Stimulated activated naive CD8-positive, alpha-beta T cell treated with anti-CD3 and anti-CD28 coated beads, Interleukin-15, Interleukin-2, amounts not matched to agents 100 U/mL and 50 U/mL, for 24 hours (primary cell): Measurements from ENCODE around the gene PPAN.

ENCODE experiments used
- ATAC-seq: fragments of 150-1000 bp; cut with Tn5 transposase; one replicate; pipeline ENCODE4 v1.10.0; 2021
- DNase-seq: peaks from one replicate; pipeline ENCODE4 v3.0.0; 2021

PPAN gene

DNA sequence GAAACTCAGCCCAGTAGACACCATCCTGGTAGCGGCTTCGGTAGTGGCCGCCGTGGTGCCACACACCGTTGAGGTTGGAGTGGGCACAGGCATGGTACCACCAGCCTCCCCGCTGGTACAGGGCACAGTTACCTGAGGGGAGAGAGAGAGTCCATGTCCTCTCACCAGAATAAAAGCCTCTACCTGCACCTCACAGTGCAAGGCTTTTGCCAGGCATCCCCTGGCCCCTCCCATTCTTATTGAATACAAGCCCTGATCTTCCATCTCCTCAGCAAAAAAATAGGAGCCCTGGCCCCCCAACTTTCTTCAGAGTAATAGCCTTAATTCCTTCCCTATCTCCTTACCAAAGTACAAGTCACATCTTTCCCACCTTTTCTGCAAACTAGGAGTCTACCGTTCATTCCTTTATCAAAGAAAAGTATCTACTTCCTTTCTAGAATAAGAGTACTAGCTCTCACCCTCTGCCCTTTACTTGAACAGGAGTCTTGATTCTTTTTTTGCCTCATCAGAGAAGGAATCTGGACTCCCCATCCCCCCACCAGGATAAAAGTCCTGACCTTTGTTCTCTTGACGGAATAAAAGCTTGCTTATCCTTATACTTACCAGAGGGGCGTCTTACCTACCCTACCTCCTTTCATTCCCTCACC, 13.4 kb upstream of the PPAN start:
- DNase-seq (no peak), ATAC-seq (no peak)

DNA sequence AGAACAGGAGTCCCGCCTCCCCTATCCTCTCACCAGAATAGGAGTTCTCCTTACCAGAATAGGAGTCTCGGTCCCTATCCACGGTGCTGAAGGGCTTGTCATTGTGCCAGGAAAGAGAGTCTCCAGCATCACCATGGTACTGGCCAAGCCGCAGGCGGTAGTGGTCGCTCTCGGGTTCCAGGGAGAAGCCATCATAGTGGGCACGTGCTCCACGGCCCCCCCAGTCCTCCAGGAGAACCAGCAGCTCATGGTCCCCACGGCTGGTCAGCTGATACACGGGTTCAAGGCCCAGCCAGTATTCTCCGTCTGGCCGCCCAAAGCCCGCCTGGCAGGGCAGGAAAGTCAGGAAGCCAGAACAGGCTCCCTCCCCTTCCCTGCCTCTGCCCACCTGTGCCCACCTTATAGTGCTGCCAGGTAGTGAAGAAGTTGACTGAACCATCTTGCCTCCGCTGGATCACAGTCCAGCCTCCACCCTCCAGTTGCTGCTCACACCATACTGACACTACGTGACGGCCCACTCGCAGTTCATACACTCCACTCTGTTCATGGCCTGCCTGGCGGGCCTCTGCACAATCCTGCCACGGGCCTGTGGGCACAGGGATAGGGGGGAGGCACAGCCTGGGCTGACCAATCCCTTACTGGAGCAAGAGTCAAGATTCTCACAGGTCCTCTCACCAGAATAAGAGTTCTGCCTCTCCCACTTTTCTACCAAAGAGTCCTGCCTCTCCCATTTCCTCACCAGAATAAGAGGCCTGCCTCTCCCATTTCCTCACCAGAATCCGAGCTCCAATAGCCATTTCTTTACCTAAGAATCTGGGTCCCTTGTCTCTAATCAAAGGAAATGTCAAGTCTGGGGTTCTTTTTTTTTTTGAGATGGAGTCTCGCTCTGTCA, 12.6 kb upstream of the PPAN start:
- DNase-seq (no peak), ATAC-seq (no peak)

DNA sequence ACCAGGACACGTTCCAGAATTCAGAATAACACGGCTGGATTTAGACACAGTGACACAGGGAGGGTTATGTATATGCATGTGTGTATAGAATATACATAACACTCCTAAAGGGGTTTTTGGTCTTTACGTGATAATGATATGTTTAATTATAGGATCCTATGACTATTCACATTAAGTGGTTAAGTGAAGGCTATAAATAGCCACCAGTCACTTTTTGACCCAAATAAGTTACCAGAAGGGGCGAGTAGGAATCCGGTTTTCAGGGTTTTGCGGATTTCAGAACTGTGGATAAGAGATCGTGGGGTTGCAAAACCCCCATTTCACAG, 10.6 kb upstream of the PPAN start:
- DNase-seq (no peak), ATAC-seq (no peak)

DNA sequence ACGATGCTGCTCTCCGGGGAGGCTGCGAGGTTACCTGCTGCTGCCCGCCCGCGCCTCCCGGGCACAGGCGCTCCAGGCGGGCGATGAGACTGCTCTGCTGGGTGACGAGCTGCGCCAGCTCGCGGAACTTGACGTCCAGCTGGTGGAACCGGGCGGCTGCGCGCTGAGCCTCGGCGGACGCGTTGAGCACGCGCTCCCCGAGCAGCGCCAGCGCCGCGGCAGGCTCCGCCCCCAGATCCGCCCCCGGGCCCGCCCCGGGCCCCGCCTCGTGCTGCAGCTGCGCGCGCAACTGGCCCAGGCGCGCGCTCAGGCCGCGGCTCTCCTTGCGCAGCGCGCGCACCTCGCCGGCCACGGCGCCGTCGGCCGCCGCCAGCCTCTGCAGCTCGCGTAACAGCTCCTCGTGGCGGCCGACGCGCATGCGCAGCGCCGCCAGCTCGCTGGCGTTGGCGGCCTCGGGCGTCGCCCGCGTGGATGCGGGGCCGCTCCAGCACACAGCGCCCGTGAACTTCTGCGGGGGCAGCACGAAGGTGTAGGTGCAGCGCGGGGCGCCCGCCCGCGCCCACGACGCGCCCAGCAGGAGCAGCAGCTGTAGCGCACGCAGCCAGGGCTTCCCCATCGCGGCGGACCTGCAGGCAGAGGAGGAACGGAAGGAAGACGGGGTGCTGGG, 10.1 kb upstream of the PPAN start:
- DNase-seq (peak; percentile 93), ATAC-seq (peak; percentile 90)

DNA sequence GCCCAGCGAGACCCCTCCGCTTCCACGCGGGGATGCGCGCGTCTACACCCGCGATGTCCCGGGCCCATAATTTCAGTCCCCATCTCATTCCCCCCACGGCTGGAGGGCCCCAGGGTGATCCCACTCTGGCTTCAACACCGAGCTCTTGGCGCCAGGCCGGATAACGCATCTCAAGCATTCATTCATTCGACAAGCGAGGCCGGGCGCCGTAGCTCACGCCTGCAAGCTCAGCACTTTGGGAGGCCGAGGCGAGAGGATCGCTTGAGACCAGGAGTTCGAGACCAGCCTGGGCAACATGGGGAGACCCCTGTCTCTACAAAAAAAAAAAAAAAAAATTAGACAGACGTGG, 9.6 kb upstream of the PPAN start:
- DNase-seq (no peak), ATAC-seq (no peak)

DNA sequence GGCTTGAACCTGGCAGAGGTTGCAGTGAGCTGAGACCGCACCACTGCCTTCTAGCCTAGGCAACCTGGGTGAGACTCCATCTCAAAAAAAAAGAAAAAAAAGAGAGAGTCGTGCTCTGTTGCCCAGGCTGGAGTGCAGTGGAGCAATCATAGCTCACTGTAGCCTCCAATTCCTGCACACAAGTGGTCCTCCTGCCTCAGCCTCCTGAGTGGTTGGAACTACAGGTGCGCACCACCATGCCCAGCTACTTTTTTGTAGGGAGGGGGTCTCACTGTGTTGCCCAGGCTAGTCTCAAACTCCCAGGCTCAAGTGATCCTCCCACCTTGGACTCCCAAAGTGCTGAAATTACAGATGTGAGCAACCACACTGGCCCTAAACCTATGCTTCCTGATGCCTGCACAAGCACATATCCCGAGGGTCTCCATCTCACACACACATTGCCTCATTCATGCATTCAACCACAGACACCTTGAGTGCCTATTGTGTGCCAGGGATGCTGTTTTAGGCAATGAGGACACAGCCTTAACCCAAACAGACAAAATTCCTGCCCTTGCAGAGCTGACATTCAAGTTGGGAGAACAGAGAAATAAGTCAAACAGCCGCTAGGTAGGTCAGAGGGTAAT, 5.9 kb upstream of the PPAN start:
- DNase-seq (no peak), ATAC-seq (no peak)

DNA sequence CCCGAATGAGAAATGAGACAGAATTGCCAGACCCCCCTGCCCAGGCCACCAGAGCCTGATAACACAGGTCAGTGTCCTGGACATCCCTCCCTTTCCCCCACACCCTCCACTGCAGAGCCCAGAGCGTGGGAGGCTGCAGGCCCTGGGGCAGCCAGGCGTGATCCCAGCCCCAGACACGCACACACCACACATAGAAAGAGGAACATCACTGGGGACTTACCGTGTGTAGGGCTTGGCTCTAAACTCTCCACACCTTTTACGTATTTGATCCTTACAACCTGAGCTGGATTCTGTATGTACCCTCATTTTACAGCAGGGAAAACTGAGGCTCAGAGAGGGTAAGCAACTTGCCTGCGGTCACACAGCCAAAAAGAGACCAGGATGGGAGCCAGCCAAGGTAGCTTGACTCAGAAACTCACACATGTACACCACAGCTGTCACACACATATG, 3.4 kb upstream of the PPAN start:
- no peak for DNase-seq
- no peak for ATAC-seq

DNA sequence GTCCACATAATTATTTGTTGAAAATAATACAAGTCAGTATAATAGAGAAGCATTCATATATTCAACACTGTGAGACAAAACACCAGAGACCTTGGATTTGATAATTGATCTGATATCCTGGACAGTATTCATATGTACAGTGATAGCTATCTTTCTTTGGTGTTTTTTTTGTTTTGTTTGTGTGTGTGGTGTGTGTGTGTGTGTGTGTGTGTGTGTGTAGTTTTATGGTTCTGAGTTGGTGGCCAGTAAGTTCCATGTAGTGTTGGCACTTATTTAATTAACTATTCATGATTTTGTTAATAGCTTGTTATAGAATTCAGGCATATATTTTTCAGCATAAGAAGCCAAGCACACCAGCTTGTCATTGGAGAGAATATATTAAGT, 2.0 kb upstream of the PPAN start:
- no peak for ATAC-seq

DNA sequence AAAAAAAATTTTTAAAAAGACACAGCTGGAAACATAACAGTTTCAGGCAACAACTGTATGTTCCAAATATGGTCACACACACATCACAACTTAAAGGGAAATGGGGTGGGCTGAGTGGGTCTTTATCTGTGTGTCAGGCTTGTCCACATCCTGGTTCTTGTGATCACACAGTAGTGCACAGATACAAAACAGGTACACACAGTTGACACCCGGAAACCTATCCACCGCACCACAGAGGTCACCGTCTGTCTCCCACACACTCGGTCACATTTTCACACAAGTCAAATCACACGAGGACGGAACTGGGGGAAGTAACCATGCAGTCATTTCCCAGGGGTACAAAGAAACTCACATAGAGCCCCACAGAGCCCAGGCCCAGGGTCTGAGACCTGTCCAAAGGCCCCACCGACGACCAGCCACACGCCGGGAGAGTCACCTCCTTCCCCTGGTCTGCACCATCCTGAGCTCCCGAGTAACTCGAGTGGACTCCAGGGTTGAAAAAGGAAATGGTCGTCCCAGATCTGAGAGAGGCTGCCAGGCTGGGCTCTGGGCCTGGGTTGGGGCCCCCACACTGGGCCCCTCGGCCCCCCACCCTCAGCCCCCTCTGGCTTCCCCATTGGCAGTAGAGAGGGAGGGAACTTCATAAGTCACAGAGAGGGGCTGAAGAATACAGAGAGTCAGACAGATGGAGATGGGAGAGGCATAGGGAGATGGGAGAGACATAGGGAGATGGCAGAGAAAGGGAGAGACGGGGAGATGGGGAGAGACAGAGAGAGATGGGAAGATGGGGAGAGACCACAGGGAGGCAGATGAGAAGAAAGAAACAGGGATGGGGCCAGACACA, 1.3 kb upstream of the PPAN start:
- DNase-seq, result peak; percentile 78
- peak; percentile 73 for ATAC-seq

More for the DNA sequence above, 2.0 kb upstream of the PPAN start:
- no peak for DNase-seq

DNA sequence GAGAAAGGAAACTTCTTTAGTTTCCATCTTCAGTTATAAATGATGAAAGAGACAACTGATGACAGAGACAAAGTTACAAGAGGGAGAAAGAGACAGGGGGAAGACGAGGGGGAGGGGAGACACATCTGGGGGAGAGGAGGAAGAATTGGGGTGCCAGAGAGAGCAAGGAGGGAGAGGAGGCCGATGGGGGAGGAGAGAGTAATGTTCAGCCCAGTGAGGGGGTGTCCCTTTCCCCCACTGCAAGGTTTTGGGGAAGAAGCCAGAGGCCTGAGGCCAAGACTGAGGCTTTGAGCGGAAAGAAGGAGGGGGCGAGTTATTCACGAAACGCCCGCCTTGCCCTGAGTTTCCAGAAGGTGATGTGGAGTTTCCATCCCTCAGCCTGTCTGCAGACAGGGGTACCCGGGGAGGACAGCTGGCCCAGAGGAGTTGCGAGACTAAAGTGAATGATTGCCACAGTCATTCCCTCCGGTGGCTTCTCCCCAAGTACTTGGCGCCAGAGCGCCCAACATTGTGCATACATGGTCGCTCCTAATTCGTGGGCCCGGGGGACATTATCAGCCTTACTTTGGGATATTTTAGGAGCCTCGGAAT, 558 bp upstream of the PPAN start:
- ATAC-seq, result peak; percentile 53
- peak; percentile 86 for DNase-seq

DNA sequence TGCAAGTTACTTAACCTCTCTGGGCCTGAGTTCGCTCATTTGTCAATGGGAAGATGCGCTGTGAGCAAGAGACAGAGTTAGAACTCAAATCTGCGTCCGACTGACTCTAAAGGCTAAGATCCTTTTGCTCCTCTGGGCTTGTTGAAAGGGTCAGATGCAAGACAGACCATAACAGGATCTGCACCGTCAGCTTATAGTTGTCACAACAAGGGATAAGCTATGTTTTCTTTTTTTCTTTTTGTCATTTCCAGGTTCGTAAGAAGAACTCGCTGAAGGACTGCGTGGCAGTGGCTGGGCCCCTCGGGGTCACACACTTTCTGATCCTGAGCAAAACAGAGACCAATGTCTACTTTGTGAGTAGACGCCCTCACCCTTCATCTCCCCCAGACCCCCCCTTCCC, 1.1 kb downstream of the PPAN start:
- DNase-seq, result no peak
- no peak for ATAC-seq

DNA sequence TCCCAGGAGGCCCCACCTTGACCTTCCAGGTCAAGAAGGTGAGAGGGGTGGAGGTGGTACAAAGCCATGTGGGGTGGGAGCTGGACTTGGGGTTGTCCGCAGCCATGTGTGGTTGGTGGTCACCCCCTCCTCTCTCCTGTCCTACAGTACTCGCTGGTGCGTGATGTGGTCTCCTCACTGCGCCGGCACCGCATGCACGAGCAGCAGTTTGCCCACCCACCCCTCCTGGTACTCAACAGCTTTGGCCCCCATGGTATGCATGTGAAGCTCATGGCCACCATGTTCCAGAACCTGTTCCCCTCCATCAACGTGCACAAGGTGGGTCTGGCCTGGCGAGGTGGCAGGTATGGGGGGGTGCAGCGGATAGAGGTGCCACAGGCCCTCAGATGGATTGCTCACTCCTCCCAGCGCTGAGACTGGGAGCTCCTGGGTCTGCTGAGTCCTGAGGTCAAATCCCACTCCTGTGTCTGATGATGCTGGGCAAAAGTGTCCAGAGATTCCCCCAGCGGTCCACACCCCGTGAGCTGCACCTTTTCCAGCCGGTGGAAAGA, 1.7 kb downstream of the PPAN start:
- DNase-seq, result no peak
- no peak for ATAC-seq

DNA sequence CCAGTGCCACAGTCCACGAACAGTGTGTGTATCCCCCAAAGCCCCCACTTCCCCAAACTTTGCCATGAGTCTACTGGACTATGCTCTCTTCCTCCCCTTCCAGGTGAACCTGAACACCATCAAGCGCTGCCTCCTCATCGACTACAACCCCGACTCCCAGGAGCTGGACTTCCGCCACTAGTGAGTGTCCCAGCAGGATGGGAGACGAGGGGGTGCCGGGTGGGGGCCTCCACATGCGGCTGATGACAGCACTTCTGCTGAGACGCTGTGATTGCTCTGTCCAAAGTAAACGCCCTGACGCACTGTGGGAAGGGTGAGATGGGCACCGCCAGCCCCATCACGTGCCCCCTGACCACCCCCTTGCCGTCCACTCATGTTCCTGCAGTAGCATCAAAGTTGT, 3.4 kb downstream of the PPAN start:
- no peak for ATAC-seq
- DNase-seq, result no peak

DNA sequence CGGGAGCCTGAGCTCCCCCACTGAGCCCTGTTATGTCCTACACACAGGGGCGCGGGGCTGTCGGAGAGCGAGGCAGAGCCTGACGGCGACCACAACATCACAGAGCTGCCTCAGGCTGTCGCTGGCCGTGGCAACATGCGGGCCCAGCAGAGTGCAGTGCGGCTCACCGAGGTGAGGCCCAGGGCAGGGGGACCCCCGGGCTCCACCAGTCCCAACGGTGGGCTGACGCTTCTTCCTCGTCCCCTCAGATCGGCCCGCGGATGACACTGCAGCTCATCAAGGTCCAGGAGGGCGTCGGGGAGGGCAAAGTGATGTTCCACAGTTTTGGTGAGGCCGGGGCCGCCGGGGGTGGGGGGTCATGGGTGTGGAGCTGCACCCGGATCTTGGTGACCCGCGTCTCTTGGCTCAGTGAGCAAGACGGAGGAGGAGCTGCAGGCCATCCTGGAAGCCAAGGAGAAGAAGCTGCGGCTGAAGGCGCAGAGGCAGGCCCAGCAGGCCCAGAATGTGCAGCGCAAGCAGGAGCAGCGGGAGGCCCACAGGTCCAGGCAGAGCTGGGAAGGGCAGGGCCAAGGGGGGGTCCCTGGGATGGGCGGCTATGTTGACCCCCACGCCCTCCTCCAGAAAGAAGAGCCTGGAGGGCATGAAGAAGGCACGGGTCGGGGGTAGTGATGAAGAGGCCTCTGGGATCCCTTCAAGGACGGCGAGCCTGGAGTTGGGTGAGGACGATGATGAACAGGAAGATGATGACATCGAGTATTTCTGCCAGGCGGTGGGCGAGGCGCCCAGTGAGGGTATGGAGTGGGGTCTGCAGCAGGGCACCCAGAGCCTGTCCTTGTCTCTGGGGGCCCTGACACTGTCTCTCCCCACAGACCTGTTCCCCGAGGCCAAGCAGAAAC, 4.2 kb downstream of the PPAN start:
- ATAC-seq (no peak), DNase-seq (no peak)

DNA sequence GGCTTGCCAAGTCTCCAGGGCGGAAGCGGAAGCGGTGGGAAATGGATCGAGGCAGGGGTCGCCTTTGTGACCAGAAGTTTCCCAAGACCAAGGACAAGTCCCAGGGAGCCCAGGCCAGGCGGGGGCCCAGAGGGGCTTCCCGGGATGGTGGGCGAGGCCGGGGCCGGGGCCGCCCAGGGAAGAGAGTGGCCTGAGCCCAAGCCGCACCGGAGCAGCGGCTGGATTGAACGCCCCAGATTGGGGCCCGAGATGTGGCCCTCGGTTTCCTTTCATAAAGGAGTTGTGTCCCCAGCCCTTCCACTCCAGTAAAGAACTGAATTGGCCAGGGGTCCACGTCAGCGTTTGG, 4.8 kb downstream of the PPAN start:
- no peak for DNase-seq
- no peak for ATAC-seq

DNA sequence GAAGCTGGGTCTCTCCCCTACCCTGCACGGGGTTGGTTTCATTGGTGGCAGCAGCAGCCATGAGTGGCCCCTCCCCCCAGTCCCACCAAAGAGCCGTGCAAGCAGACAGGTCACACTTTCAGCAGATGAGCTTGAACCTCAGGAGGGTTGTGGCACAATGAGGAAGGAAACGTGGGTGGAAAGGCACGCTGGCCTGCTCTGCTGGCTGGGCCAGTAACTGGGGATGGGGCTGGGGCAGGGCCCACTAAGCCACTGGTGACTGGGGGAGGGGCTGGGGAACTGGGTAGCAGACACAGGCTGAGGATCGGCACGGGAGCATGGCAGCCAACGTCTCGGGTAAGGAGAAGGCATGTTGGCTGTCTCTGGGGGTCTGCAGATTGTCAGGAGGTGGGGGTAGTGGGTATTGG, 5.2 kb downstream of the PPAN start, which contains the start of gene P2RY11:
Gene P2RY11 (plus strand): TSS at position 289 of the 407 bp plus-strand sequence. CDS start 29 bp downstream, at position 318.
- DNase-seq, result peak; percentile 79
- peak; percentile 4 for ATAC-seq

DNA sequence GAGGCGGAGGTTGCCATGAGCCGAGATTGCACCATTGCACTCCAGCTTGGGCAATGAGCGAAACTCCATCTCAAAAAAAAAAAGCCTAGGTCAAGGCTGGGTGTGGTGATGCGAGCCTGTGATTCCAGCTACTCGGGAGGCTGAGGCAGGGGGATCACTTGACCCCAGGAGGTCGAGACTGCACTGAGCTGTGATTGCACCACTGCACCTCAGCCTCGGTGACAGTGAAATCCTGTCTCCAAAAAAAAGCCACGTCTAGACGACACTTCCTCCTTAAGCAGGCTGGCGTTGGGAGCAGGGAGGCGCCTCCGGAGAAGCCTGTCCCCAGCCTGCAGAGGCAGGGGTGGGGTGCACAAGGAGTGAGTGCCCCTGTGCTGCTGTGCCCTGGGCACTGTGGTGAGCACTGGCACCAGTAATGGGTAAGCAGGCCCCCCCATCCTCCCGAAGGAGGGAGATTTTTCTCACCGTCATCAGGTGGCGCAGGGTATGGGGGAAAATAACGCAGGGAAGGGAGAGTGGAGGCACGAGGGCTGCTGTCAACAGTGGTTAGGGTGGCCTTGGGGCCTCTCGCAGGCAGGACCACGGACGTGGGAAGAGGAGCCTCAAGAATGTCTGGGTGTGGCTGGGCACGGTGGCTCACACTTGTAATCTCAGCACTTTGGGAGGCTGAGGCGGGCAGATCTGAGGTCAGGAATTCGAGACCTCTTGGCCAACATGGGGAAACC, 6.0 kb downstream of the PPAN start:
- DNase-seq, result peak; percentile 80
- peak; percentile 61 for ATAC-seq

DNA sequence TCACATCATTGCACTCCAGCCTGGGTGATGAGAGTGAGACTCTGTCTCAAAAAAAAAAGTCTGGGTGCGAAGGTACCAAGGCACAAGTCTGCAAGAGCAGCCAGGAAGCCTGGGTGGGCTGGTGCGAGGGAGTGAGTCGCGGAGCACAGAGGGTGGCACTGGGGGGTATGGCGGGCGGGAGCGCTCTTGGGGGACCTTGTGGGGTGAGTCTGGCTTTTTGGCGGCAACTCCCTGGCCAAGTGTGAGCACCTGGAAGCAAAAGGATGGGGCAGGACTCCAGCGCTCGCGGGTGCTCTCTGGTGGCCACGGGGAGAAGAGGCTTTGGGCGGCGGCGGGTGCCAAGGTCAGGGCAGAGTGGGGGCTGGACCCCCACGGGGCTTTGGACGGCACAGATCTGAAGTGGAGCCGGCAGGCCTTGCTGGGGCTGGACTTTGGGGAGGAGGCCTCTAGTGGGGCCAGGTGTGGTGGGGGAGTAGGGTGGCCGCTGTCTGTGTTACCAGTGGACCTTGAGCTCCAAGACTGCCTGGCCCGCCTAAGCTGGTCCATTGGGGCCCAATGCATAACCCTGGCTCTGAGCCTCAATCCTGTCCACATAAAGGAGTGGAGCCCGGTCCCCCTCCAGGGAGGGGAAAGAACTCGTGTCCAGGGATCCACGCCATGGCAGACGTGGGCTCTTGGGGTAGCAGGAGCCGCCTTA, 6.9 kb downstream of the PPAN start:
- ATAC-seq (peak; percentile 26), DNase-seq (peak; percentile 84)

DNA sequence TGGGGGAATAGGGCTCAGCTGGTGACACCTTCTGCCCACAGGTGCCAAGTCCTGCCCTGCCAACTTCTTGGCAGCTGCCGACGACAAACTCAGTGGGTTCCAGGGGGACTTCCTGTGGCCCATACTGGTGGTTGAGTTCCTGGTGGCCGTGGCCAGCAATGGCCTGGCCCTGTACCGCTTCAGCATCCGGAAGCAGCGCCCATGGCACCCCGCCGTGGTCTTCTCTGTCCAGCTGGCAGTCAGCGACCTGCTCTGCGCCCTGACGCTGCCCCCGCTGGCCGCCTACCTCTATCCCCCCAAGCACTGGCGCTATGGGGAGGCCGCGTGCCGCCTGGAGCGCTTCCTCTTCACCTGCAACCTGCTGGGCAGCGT, 7.4 kb downstream of the PPAN start:
- peak; percentile 40 for DNase-seq
- ATAC-seq, result no peak
